Transverse colon (tissue), 4 donors: ENCODE data around the gene MGAT4A. TPM values are rescaled to one million over a fixed set of nuclear protein-coding genes. Genes with fewer than 3 reads are reported as not detected.
A peak's percentile ranks its signal among the peaks of the same experiment; 100 is the strongest.

Source experiments
- DNase-seq: peaks from one replicate; pipeline ENCODE4 v3.0.0-alpha.2; 2019
- H3K27ac ChIP-seq, 4 donors: fragments of 200-600 bp; sonication (generic); 2 replicates each; pipeline ENCODE4 v1.5.1; 2016 to 2018; ENCODE audit warnings: inconsistent platforms in 4 of 4
- H3K27me3 ChIP-seq: fragments of 200-600 bp; sonication (generic); 2 replicates; pipeline ENCODE4 v1.5.1; 2017; ENCODE audit warnings: inconsistent platforms
- H3K36me3 ChIP-seq, 4 donors: fragments of 200-600 bp; sonication (generic); 2 replicates each; pipeline ENCODE4 v1.5.1; 2017 to 2019; ENCODE audit warnings: inconsistent platforms in 4 of 4
- H3K4me1 ChIP-seq, 4 donors: fragments of 200-600 bp; sonication (generic); 2 replicates each; pipeline ENCODE4 v1.5.1; 2017 to 2020; ENCODE audit warnings: inconsistent platforms in 4 of 4
- H3K4me3 ChIP-seq, 4 donors: fragments of 200-600 bp; sonication (generic); 1 replicate in 1 of 4; 2 replicates in 3 of 4; pipeline versions ENCODE4 v1.5.1 to v1.6.1; 2017 to 2019; ENCODE audit warnings: inconsistent platforms in 4 of 4
- H3K9me3 ChIP-seq, 2 donors: fragments of 200-600 bp; sonication (generic); 2 replicates each; pipeline ENCODE4 v1.5.1; 2017 to 2019; ENCODE audit warnings: inconsistent platforms in 2 of 2
- CTCF ChIP-seq, 5 experiments: fragments of 200-600 bp in 3 of 5; fragments of 450-650 bp in 2 of 5; sonication (generic) in 3 of 5; IDR thresholded peaks; 1 replicate in 2 of 5; 2 replicates in 3 of 5; pipeline ENCODE4 v1.5.1; 2016 to 2017; ENCODE audit warnings: antibody characterized with exemption in 5 of 5, inconsistent platforms in 3 of 5, mild to moderate bottlenecking in 2 of 5, moderate library complexity in 1 of 5
- EP300 ChIP-seq: sonication (generic); formaldehyde crosslinking; IDR thresholded peaks from one replicate; pipeline ENCODE4 v1.6.1; 2017; ENCODE audit warnings: antibody characterized with exemption, low read depth
- POLR2A ChIP-seq: fragments of 450-650 bp; IDR thresholded peaks from one replicate; pipeline ENCODE4 v1.6.1; 2016; ENCODE audit warnings: antibody characterized with exemption, mild to moderate bottlenecking, moderate library complexity
- POLR2AphosphoS5 ChIP-seq, 3 donors: sonication (generic); formaldehyde crosslinking; IDR thresholded peaks; one replicate each; pipeline ENCODE4 v1.6.1; 2016; ENCODE audit warnings: antibody characterized with exemption in 3 of 3
- WGBS, 2 donors: methylation state at CpG; one replicate each; pipeline ENCODE4 v1.1.5; 2018; ENCODE audit warnings: low coverage in 1 of 2; 5-methylcytosine and 5-hydroxymethylcytosine counted together
- in situ Hi-C, 4 donors: fragments of 200-750 bp; cut with MboI; loops; one replicate each; pipeline versions ENCODE4 v1.15.0 to v1.15.1; 2017; ENCODE audit warnings: low sequenced_read_pairs in 3 of 4, low pct_ligation_motif_present in 1 of 4, low pct_unique_long_range_greater_than_20kb in 1 of 4
- intact Hi-C: fragments of 100-400 bp; cut with DNase I; formaldehyde crosslinking; loops from one replicate; pipeline ENCODE4 v1.15.1; 2023; ENCODE audit warnings: low total_unique reads
- total RNA-seq, 4 donors: library from RNA; depleted of rRNA; stranded (reverse); fragments of >200 nt; gene quantifications; one replicate each; pipeline ENCODE4 v1.1.0, GENCODE V29; 2016

Gene MGAT4A
- total RNA-seq, 4 donors from 2014 or later: 29.9 to 237 (median 124) TPM

- H3K4me1 ChIP-seq: peaks cover 4 to 11% (median 7%) of the 10 kb centered on the region in 4 donors
- intact Hi-C loops: no loop called here
- in situ Hi-C loops: no loop called here
- no peak for DNase-seq
- TF ChIP-seq POLR2AphosphoS5 (IDR thresholded peaks at IDR 0.05) (no peak), EP300 (no peak), POLR2A (no peak), CTCF (IDR thresholded peaks at IDR 0.05) (no peak)
- H3K27me3 ChIP-seq: no peaks in the 10 kb centered on the region
- H3K4me3 ChIP-seq: no peak overlapping the region
- no peaks in the 10 kb centered on the region for H3K9me3 ChIP-seq
- H3K36me3 ChIP-seq: peaks cover 0 to 36% (median 11%) of the 10 kb centered on the region in 4 donors
- H3K27ac ChIP-seq: no peak overlapping the region
- WGBS, 2 donors: 79 to 91% methylated on average over 5 of the region's 5 CpGs
Observed at GRCh38 chr2:98615481-98615880, 115.5 kb downstream of the MGAT4A start.

GRCh38 chr2:98614024-98614739 lies 116.8 kb downstream of the MGAT4A start:
- Histone ChIP-seq H3K27ac (no peak overlapping the region), H3K9me3 (no peaks in the 10 kb centered on the region), H3K36me3 (peaks cover 0 to 33% (median 8%) of the 10 kb centered on the region in 4 donors), H3K4me1 (peaks cover 17 to 24% (median 19%) of the 10 kb centered on the region in 4 donors), H3K4me3 (no peak overlapping the region), H3K27me3 (no peaks in the 10 kb centered on the region)
- in situ Hi-C loops: no loop called here
- DNase-seq: no peak
- TF ChIP-seq POLR2A (no peak), EP300 (no peak), CTCF (IDR thresholded peaks at IDR 0.05) (no peak), POLR2AphosphoS5 (IDR thresholded peaks at IDR 0.05) (no peak)
- WGBS, 2 donors: 90 to 95% methylated on average over 2 to 9 of the region's 9 CpGs
- intact Hi-C loops: no loop called here

- WGBS, 2 donors: 3 to 7% methylated on average over 3 to 29 of the region's 29 CpGs
- peaks cover 32 to 41% (median 37%) of the 10 kb centered on the region in 4 donors for H3K4me1 ChIP-seq
- TF ChIP-seq POLR2AphosphoS5 (IDR thresholded peaks at IDR 0.05) (peak in 1 of 3 donors; percentile 23), POLR2A (no peak)
- H3K27me3 ChIP-seq: no peaks in the 10 kb centered on the region
- in situ Hi-C loops: loop anchor here in 1 of 4 donors (10.0 kb wide), 1 partner anchor 194 kb away; no protein-coding TSS in a partner anchor
- intact Hi-C loops: no loop called here
- peak; percentile 20 for DNase-seq
- H3K9me3 ChIP-seq: no peaks in the 10 kb centered on the region
- H3K27ac ChIP-seq: peak overlapping the region; percentile 88 to 98 (median 95)
- peak overlapping the region; percentile 87 to 91 (median 88) for H3K4me3 ChIP-seq
- H3K36me3 ChIP-seq: peaks cover 0 to 14% (median 0%) of the 10 kb centered on the region in 4 donors
Observed at GRCh38 chr2:98608962-98609604, 121.8 kb downstream of the MGAT4A start.

- in situ Hi-C loops: loop anchor here in 1 of 4 donors (10.0 kb wide), 1 partner anchor 194 kb away; no protein-coding TSS in a partner anchor
- no peaks in the 10 kb centered on the region for H3K9me3 ChIP-seq
- intact Hi-C loops: no loop called here
- WGBS, 2 donors: 1% methylated on average over 64 of the region's 93 CpGs; no CpG with 5 or more reads in 1 of the 2 donors
- peaks cover 32 to 41% (median 37%) of the 10 kb centered on the region in 4 donors for H3K4me1 ChIP-seq
- H3K27me3 ChIP-seq: no peaks in the 10 kb centered on the region
- peaks cover 0 to 9% (median 0%) of the 10 kb centered on the region in 4 donors for H3K36me3 ChIP-seq
- peak within 1 kb of the TSS; percentile 87 to 91 (median 88) for H3K4me3 ChIP-seq
- H3K27ac ChIP-seq: peak within 1 kb of the TSS; percentile 88 to 98 (median 95)
- TF ChIP-seq POLR2A (peak; percentile 92), POLR2AphosphoS5 (IDR thresholded peaks at IDR 0.05) (peak; percentile 90 to 95 (median 92)), EP300 (no peak), CTCF (IDR thresholded peaks at IDR 0.05) (peak in 3 of 5 experiments; percentile 2 to 9 (median 7))
- peak; percentile 92 for DNase-seq
Observed at GRCh38 chr2:98608116-98608961, 122.6 kb downstream of the MGAT4A start, which contains the start of the genes COA5 and UNC50. TSS of gene COA5 (minus strand) at chr2:98608512. CDS start at chr2:98608405, 107 bp downstream. TSS of gene UNC50 (plus strand) at chr2:98608589. CDS start at chr2:98609760, 1,171 bp downstream.
